GM23248 (cell line): ENCODE measurements around the gene CFAP54. TPM values are rescaled to one million over a fixed set of nuclear protein-coding genes. Genes with fewer than 3 reads are reported as not detected.

Experiments used
- DNase-seq: peaks from one replicate; pipeline ENCODE4 v3.0.0-alpha.2; 2015
- H2AFZ ChIP-seq: fragments of 200-600 bp; sonication (generic); 2 replicates; pipeline ENCODE4 v1.6.1; 2016; ENCODE audit warnings: antibody characterized with exemption
- H3F3A ChIP-seq: fragments of 200-600 bp; sonication (generic); 2 replicates; pipeline ENCODE4 v1.6.1; 2016; ENCODE audit warnings: mild to moderate bottlenecking, antibody characterized with exemption, mixed run types; ENCODE audit not compliant: insufficient read depth
- H3K27ac ChIP-seq: fragments of 200-600 bp; sonication (generic); 2 replicates; pipeline ENCODE4 v1.5.1; 2016; ENCODE audit warnings: mild to moderate bottlenecking
- H3K27me3 ChIP-seq: fragments of 200-600 bp; sonication (generic); replicated peaks from 2 replicates; pipeline ENCODE4 v1.6.1; 2016; ENCODE audit warnings: mild to moderate bottlenecking; ENCODE audit not compliant: insufficient read depth
- H3K36me3 ChIP-seq: fragments of 200-600 bp; sonication (generic); 2 replicates; pipeline ENCODE4 v1.6.1; 2016; ENCODE audit warnings: low read depth, mild to moderate bottlenecking
- H3K4me1 ChIP-seq: fragments of 200-600 bp; sonication (generic); 2 replicates; pipeline ENCODE4 v1.6.1; 2016; ENCODE audit warnings: mild to moderate bottlenecking; ENCODE audit not compliant: insufficient read depth
- H3K4me2 ChIP-seq: fragments of 200-600 bp; sonication (generic); one replicate; pipeline ENCODE4 v1.6.1; 2016; ENCODE audit warnings: mild to moderate bottlenecking; ENCODE audit not compliant: unreplicated experiment
- H3K4me3 ChIP-seq: fragments of 200-600 bp; sonication (generic); 2 replicates; pipeline ENCODE4 v1.5.1; 2016; ENCODE audit warnings: mild to moderate bottlenecking
- H3K79me2 ChIP-seq: fragments of 200-600 bp; sonication (generic); 2 replicates; pipeline ENCODE4 v1.6.1; 2016; ENCODE audit warnings: mild to moderate bottlenecking; ENCODE audit not compliant: insufficient read depth
- H3K9ac ChIP-seq: fragments of 200-600 bp; sonication (generic); 2 replicates; pipeline ENCODE4 v1.6.1; 2016; ENCODE audit warnings: mild to moderate bottlenecking
- H3K9me2 ChIP-seq: fragments of 200-600 bp; sonication (generic); 2 replicates; pipeline ENCODE4 v1.6.1; 2016; ENCODE audit warnings: mixed run types, mild to moderate bottlenecking, moderate library complexity; ENCODE audit not compliant: insufficient read depth
- H3K9me3 ChIP-seq: fragments of 200-600 bp; sonication (generic); one replicate; pipeline ENCODE4 v1.6.1; 2017; ENCODE audit warnings: low read depth
- H4K20me1 ChIP-seq: fragments of 200-600 bp; sonication (generic); 2 replicates; pipeline ENCODE4 v1.6.0; 2016; ENCODE audit not compliant: insufficient read depth
- EZH2 ChIP-seq: fragments of 200-600 bp; sonication (generic); IDR thresholded peaks from 2 replicates; pipeline ENCODE4 v1.6.1; 2018; ENCODE audit warnings: antibody characterized with exemption, mild to moderate bottlenecking; ENCODE audit not compliant: insufficient read depth, poor library complexity, severe bottlenecking
- EZH2phosphoT487 ChIP-seq: fragments of 200-600 bp; sonication (generic); IDR thresholded peaks from 2 replicates; pipeline ENCODE4 v1.6.1; 2018; ENCODE audit warnings: antibody characterized with exemption, moderate library complexity, mild to moderate bottlenecking, low read depth; ENCODE audit not compliant: insufficient read depth
- WGBS, 2 experiments: methylation state at CpG; one replicate each; pipeline ENCODE4 v1.1.6; 2015 to 2017; ENCODE audit warnings: low lambda C conversion rate in 2 of 2, low coverage in 1 of 2; ENCODE audit errors: missing lambda C conversion rate in 2 of 2; 5-methylcytosine and 5-hydroxymethylcytosine counted together
- in situ Hi-C: fragments of 300-500 bp; cut with MboI; formaldehyde crosslinking; loops from 2 replicates; pipeline ENCODE4 v1.15.0; 2020
- polyA plus RNA-seq: library from polyadenylated mRNA; unstranded; fragments of >200 nt; fragmentation: Nextera tagmentation; extraction: Ambion mirVana; gene quantifications from 2 replicates; pipeline ENCODE4 v1.2.1, GENCODE V29; 2016
- total RNA-seq: library from RNA; depleted of rRNA; stranded (reverse); fragments of >200 nt; shearing (Covaris generic); gene quantifications from 2 replicates; pipeline ENCODE4 v1.2.3, GENCODE V29; 2014

The CFAP54 gene
- total and polyA plus RNA-seq, 2 experiments from 2014 or later, result 0.32 to 1.2 TPM

GRCh38 chr12:96513166-96513565, 23.8 kb downstream of the CFAP54 start:
- Histone ChIP-seq H3K27ac (no peak overlapping the region), H3K36me3 (no peaks in the 10 kb centered on the region), H3K27me3 (no peaks in the 10 kb centered on the region), H3F3A (no peaks in the 10 kb centered on the region), H3K9ac (no peak overlapping the region), H3K4me3 (no peak overlapping the region), H3K4me1 (peaks cover 15% of the 10 kb centered on the region), H2AFZ (no peak overlapping the region), H3K79me2 (no peaks in the 10 kb centered on the region; the same call in 1 of the 2 replicates), H4K20me1 (no peaks in the 10 kb centered on the region), H3K9me2 (no peaks in the 10 kb centered on the region), H3K9me3 (no peaks in the 10 kb centered on the region), H3K4me2 (no peak overlapping the region)
- TF ChIP-seq EZH2phosphoT487 (no peak), EZH2 (no peak)
- in situ Hi-C loops, result loop anchor here (25.0 kb wide), 1 partner anchor 301 kb away; no protein-coding TSS in a partner anchor
- no peak for DNase-seq
- 94 to 98% methylated on average over 5 of the region's 5 CpGs for WGBS, 2 experiments

GRCh38 chr12:96513681-96514080, 24.3 kb downstream of the CFAP54 start:
- H3K79me2 ChIP-seq, result no peaks in the 10 kb centered on the region; the same call in 1 of the 2 replicates
- WGBS, 2 experiments, result 48 to 54% methylated on average over 4 of the region's 4 CpGs
- peak overlapping the region; percentile 46 for H3K4me2 ChIP-seq
- TF ChIP-seq EZH2, result no peak
- no peak for TF ChIP-seq EZH2phosphoT487
- H3K4me1 ChIP-seq, result peaks cover 15% of the 10 kb centered on the region
- H2AFZ ChIP-seq, result peak overlapping the region; percentile 88
- H3F3A ChIP-seq, result no peaks in the 10 kb centered on the region
- H3K9me2 ChIP-seq, result no peaks in the 10 kb centered on the region
- H3K27me3 ChIP-seq, result no peaks in the 10 kb centered on the region
- H3K4me3 ChIP-seq, result no peak overlapping the region
- no peaks in the 10 kb centered on the region for H3K9me3 ChIP-seq
- in situ Hi-C loops, result loop anchor here (25.0 kb wide), 1 partner anchor 301 kb away; no protein-coding TSS in a partner anchor
- peak; percentile 44 for DNase-seq
- no peaks in the 10 kb centered on the region for H4K20me1 ChIP-seq
- H3K36me3 ChIP-seq, result no peaks in the 10 kb centered on the region
- H3K9ac ChIP-seq, result no peak overlapping the region
- H3K27ac ChIP-seq, result 0 out of 2 replicates have a peak overlapping the region, but pooled peaks have one; percentile 1

- Histone ChIP-seq H3K4me3 (no peak overlapping the region), H2AFZ (peak overlapping the region; percentile 88), H3K9ac (peak overlapping the region; percentile 21), H3F3A (no peaks in the 10 kb centered on the region), H3K9me2 (no peaks in the 10 kb centered on the region), H4K20me1 (no peaks in the 10 kb centered on the region), H3K79me2 (no peaks in the 10 kb centered on the region; the same call in 1 of the 2 replicates), H3K27ac (0 out of 2 replicates have a peak overlapping the region, but pooled peaks have one; percentile 1), H3K36me3 (no peaks in the 10 kb centered on the region), H3K4me1 (peaks cover 15% of the 10 kb centered on the region), H3K4me2 (peak overlapping the region; percentile 46), H3K9me3 (no peaks in the 10 kb centered on the region), H3K27me3 (no peaks in the 10 kb centered on the region)
- no peak for TF ChIP-seq EZH2phosphoT487
- TF ChIP-seq EZH2, result no peak
- WGBS, 2 experiments, result 19 to 24% methylated on average over 3 of the region's 3 CpGs
- peak; percentile 46 for DNase-seq
- in situ Hi-C loops, result loop anchor here (25.0 kb wide), 1 partner anchor 302 kb away; no protein-coding TSS in a partner anchor
Measured at GRCh38 chr12:96514328-96514727, 25.0 kb downstream of the CFAP54 start.

GRCh38 chr12:96516472-96517430, 27.4 kb downstream of the CFAP54 start:
- peak overlapping the region; percentile 72 for H2AFZ ChIP-seq
- peak overlapping the region; percentile 55 for H3K4me2 ChIP-seq
- in situ Hi-C loops, result loop anchor here (25.0 kb wide), 1 partner anchor 304 kb away; no protein-coding TSS in a partner anchor
- no peaks in the 10 kb centered on the region for H3K9me2 ChIP-seq
- no peaks in the 10 kb centered on the region for H3K36me3 ChIP-seq
- no peak for TF ChIP-seq EZH2phosphoT487
- TF ChIP-seq EZH2, result no peak
- 11 to 15% methylated on average over 8 of the region's 8 CpGs for WGBS, 2 experiments
- H3K4me1 ChIP-seq, result peaks cover 15% of the 10 kb centered on the region
- peak overlapping the region; percentile 33; the same call in 1 of the 2 replicates for H3K9ac ChIP-seq
- H3K27me3 ChIP-seq, result no peaks in the 10 kb centered on the region
- peak overlapping the region; percentile 24 for H3K4me3 ChIP-seq
- no peaks in the 10 kb centered on the region for H3F3A ChIP-seq
- H3K9me3 ChIP-seq, result no peaks in the 10 kb centered on the region
- H3K79me2 ChIP-seq, result no peaks in the 10 kb centered on the region; the same call in 1 of the 2 replicates
- DNase-seq, result peak; percentile 79
- no peaks in the 10 kb centered on the region for H4K20me1 ChIP-seq
- peak overlapping the region; percentile 3; the same call in 1 of the 2 replicates for H3K27ac ChIP-seq
